K562 (cell line): ENCODE results near the gene CERS2. TPM values are rescaled to one million over a fixed set of nuclear protein-coding genes. Genes with fewer than 3 reads are reported as not detected.
A peak's percentile ranks its signal among the peaks of the same experiment; 100 is the strongest.

Experiments used
- CTBP1 ChIP-seq: fragments of 450-650 bp; IDR thresholded peaks from 2 replicates; pipeline ENCODE4 v1.6.1; 2016; ENCODE audit warnings: borderline replicate concordance
- DMBX1 ChIP-seq: fragments of 250-450 bp; sonication (Bioruptor Pico); IDR thresholded peaks from 2 replicates; pipeline ENCODE4 v1.8.0; 2022; ENCODE audit warnings: inconsistent platforms, mild to moderate bottlenecking, moderate library complexity, borderline replicate concordance
- EHMT2 ChIP-seq: fragments of 450-650 bp; IDR thresholded peaks from 2 replicates; pipeline ENCODE4 v1.6.1; 2018; ENCODE audit warnings: antibody characterized with exemption
- FIP1L1 ChIP-seq: fragments of 200-400 bp; formaldehyde crosslinking; IDR thresholded peaks from 2 replicates; pipeline ENCODE4 v1.6.1; 2018; ENCODE audit warnings: mild to moderate bottlenecking, low read depth, low read length; ENCODE audit not compliant: poor library complexity, severe bottlenecking
- GATA2 ChIP-seq: sonication (generic); formaldehyde crosslinking; IDR thresholded peaks from 2 replicates; pipeline ENCODE4 v1.4.0; 2020; ENCODE audit warnings: mild to moderate bottlenecking, missing genetic modification reagents
- KHSRP ChIP-seq: fragments of 450-650 bp; IDR thresholded peaks from 2 replicates; pipeline ENCODE4 v1.6.1; 2017
- MTA1 ChIP-seq: fragments of 450-650 bp; IDR thresholded peaks from 2 replicates; pipeline ENCODE4 v1.6.1; 2017; ENCODE audit warnings: borderline replicate concordance
- NR2C1 ChIP-seq, 2 experiments: fragments of 450-650 bp; IDR thresholded peaks; 2 replicates each; pipeline ENCODE4 v1.6.1; 2017; ENCODE audit warnings: mild to moderate bottlenecking in 2 of 2, antibody characterized with exemption in 1 of 2, inconsistent platforms in 1 of 2, missing compliant biosample characterization in 1 of 2, missing genetic modification characterization in 1 of 2
- PTTG1 ChIP-seq: fragments of 450-650 bp; IDR thresholded peaks from 2 replicates; pipeline ENCODE4 v1.6.1; 2016; ENCODE audit warnings: low read depth, mild to moderate bottlenecking, missing genetic modification characterization, missing compliant biosample characterization
- RAD21 ChIP-seq, 2 experiments: fragments of 250-450 bp in 1 of 2; fragments of 450-650 bp in 1 of 2; sonication (Bioruptor Pico) in 1 of 2; formaldehyde crosslinking in 1 of 2; IDR thresholded peaks in 1 of 2; conservative IDR thresholded peaks in 1 of 2; 2 replicates each; pipeline versions ENCODE4 v1.4.0 to v1.8.0; 2020 to 2022; ENCODE audit warnings: mild to moderate bottlenecking in 2 of 2, moderate library complexity in 1 of 2
- SMARCA4 ChIP-seq: fragments of 450-650 bp; IDR thresholded peaks from 2 replicates; pipeline ENCODE4 v1.6.1; 2016
- ZFP36 ChIP-seq: fragments of 150-350 bp; IDR thresholded peaks from 2 replicates; pipeline ENCODE4 v1.6.1; 2018; ENCODE audit warnings: low read length, low read depth; ENCODE audit not compliant: partially characterized antibody
- ZNF316 ChIP-seq: fragments of 450-650 bp; IDR thresholded peaks from 2 replicates; pipeline ENCODE4 v1.6.1; 2016
- polyA plus RNA-seq, 8 experiments: library from polyadenylated mRNA; depleted of rRNA in 4 of 8; stranded (reverse) in 5 of 8; unstranded in 3 of 8; fragments of >200 nt; fragmentation: Nextera tagmentation in 2 of 8; fragmentation: Illumina TruSeq in 1 of 8; extraction: Ambion mirVana in 2 of 8; extraction: Trizol in 1 of 8; gene quantifications; 2 replicates each; pipeline versions ENCODE4 v1.2.1 to v1.2.3, GENCODE V29; 2011 to 2014; ENCODE audit warnings: inconsistent platforms in 1 of 8, missing spikeins in 1 of 8
- total RNA-seq, 7 experiments: library from RNA; depleted of rRNA in 6 of 7; stranded (reverse); fragments of >200 nt in 6 of 7; fragmentation: Illumina TruSeq in 2 of 7; extraction: Trizol in 2 of 7; gene quantifications; 2 replicates each; pipeline versions ENCODE4 v1.2.1 to v1.2.3, GENCODE V29; 2011 to 2021; ENCODE audit warnings: low replicate concordance in 1 of 7
- TF ChIP-seq, protein P1 (sequence below): fragments of 450-650 bp; IDR thresholded peaks from 2 replicates; pipeline ENCODE4 v1.6.1; 2016; ENCODE audit warnings: antibody characterized with exemption
- TF ChIP-seq, protein P2 (sequence below): sonication (generic); formaldehyde crosslinking; IDR thresholded peaks from 2 replicates; pipeline ENCODE4 v1.8.1; 2023; ENCODE audit warnings: mild to moderate bottlenecking, missing genetic modification reagents
- TF ChIP-seq, protein P3 (sequence below), 2 experiments: fragments of 450-650 bp in 1 of 2; sonication (generic) in 1 of 2; formaldehyde crosslinking in 1 of 2; IDR thresholded peaks; 2 replicates each; pipeline versions ENCODE4 v1.7.1 to v1.9.0; 2016 to 2022; ENCODE audit warnings: inconsistent platforms in 1 of 2, mild to moderate bottlenecking in 1 of 2, missing genetic modification reagents in 1 of 2

Gene CERS2
- total and polyA plus RNA-seq, 9 of the 15 experiments (the other 6 are each of a cell fraction or from before 2014, with no cell fraction given), result 23.4 to 295 (median 132) TPM

DNA sequence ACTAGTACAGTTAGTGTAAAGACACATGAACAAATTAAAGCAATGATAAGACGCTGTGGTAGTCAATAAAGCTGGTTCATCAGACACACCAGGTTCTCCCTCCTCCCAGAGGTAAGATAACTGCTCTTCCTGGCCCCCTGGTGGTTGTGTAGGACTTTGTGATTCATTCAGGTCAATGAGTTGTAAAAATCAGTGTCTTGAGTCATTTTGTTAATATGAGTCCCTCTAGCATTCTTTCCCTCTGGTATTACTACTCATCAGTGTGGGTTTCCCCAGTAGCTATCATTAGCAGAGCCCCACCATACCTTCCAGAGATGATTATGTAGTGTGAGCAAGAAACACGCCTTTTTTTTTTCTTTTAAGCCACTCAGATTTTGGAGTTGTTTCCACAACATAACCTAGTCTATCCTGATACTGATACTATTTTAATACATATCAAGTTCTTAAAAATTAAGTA is 52.1 kb downstream of the CERS2 start (continued):
- TF ChIP-seq, protein P1, sequence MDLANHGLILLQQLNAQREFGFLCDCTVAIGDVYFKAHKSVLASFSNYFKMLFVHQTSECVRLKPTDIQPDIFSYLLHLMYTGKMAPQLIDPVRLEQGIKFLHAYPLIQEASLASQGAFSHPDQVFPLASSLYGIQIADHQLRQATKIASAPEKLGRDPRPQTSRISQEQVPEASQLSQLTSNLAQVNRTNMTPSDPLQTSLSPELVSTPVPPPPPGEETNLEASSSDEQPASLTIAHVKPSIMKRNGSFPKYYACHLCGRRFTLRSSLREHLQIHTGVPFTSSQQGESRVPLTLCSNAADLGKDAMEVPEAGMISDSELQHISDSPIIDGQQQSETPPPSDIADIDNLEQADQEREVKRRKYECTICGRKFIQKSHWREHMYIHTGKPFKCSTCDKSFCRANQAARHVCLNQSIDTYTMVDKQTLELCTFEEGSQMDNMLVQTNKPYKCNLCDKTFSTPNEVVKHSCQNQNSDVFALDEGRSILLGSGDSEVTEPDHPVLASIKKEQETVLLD, result no peak
- TF ChIP-seq, protein P2, sequence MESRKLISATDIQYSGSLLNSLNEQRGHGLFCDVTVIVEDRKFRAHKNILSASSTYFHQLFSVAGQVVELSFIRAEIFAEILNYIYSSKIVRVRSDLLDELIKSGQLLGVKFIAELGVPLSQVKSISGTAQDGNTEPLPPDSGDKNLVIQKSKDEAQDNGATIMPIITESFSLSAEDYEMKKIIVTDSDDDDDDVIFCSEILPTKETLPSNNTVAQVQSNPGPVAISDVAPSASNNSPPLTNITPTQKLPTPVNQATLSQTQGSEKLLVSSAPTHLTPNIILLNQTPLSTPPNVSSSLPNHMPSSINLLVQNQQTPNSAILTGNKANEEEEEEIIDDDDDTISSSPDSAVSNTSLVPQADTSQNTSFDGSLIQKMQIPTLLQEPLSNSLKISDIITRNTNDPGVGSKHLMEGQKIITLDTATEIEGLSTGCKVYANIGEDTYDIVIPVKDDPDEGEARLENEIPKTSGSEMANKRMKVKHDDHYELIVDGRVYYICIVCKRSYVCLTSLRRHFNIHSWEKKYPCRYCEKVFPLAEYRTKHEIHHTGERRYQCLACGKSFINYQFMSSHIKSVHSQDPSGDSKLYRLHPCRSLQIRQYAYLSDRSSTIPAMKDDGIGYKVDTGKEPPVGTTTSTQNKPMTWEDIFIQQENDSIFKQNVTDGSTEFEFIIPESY (CRISPR knock-in tag), result peak; percentile 47; the same call in 1 of the 2 replicates
- TF ChIP-seq ZNF316, result no peak
- no peak for TF ChIP-seq MTA1
- no peak for TF ChIP-seq KHSRP
- TF ChIP-seq SMARCA4, result 0 out of 2 replicates have a peak, but pooled peaks have one; percentile 12
- no peak for TF ChIP-seq EHMT2
- no peak for TF ChIP-seq ZFP36
- peak; percentile 53 to 82 for TF ChIP-seq RAD21 (CRISPR knock-in tag; conservative IDR thresholded peaks at IDR 0.05 in 1 of 2, IDR thresholded peaks at IDR 0.05 in 1 of 2)
- no peak for TF ChIP-seq NR2C1 (IDR thresholded peaks at IDR 0.05)
- no peak for TF ChIP-seq NR2C1 (tag; IDR thresholded peaks at IDR 0.05)
- no peak for TF ChIP-seq PTTG1 (tag)
- no peak for TF ChIP-seq DMBX1
- TF ChIP-seq, protein P3, sequence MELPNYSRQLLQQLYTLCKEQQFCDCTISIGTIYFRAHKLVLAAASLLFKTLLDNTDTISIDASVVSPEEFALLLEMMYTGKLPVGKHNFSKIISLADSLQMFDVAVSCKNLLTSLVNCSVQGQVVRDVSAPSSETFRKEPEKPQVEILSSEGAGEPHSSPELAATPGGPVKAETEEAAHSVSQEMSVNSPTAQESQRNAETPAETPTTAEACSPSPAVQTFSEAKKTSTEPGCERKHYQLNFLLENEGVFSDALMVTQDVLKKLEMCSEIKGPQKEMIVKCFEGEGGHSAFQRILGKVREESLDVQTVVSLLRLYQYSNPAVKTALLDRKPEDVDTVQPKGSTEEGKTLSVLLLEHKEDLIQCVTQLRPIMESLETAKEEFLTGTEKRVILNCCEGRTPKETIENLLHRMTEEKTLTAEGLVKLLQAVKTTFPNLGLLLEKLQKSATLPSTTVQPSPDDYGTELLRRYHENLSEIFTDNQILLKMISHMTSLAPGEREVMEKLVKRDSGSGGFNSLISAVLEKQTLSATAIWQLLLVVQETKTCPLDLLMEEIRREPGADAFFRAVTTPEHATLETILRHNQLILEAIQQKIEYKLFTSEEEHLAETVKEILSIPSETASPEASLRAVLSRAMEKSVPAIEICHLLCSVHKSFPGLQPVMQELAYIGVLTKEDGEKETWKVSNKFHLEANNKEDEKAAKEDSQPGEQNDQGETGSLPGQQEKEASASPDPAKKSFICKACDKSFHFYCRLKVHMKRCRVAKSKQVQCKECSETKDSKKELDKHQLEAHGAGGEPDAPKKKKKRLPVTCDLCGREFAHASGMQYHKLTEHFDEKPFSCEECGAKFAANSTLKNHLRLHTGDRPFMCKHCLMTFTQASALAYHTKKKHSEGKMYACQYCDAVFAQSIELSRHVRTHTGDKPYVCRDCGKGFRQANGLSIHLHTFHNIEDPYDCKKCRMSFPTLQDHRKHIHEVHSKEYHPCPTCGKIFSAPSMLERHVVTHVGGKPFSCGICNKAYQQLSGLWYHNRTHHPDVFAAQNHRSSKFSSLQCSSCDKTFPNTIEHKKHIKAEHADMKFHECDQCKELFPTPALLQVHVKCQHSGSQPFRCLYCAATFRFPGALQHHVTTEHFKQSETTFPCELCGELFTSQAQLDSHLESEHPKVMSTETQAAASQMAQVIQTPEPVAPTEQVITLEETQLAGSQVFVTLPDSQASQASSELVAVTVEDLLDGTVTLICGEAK (IDR thresholded peaks at IDR 0.05), result peak; percentile 88
- TF ChIP-seq, protein P3 (CRISPR knock-in tag; IDR thresholded peaks at IDR 0.05), result 0 out of 2 replicates have a peak, but pooled peaks have one; percentile 55
- 0 out of 2 replicates have a peak, but pooled peaks have one; percentile 14 for TF ChIP-seq CTBP1
- TF ChIP-seq FIP1L1, result no peak
- no peak for TF ChIP-seq GATA2 (CRISPR knock-in tag)
